Stimulated activated naive CD4-positive, alpha-beta T cell (primary cell): ENCODE data around the gene ACOT9.
A peak's percentile ranks its signal among the peaks of the same experiment; 100 is the strongest.
"Not testable (repeated sequence)": the region's sequence is repeated elsewhere in the genome, so short reads cannot be mapped to it uniquely, and the experiment has no call there.

Source experiments
- DNase-seq, 6 experiments: peaks; one replicate each; lab custom pipeline; 2025; lab: John Stamatoyannopoulos, UW

Gene ACOT9

GRCh38 chrX:23742697-23743622, at the start of gene ACOT9:
Gene ACOT9, minus strand, starts transcription at chrX:23743276. Its CDS starts 132 bp downstream, at chrX:23743144.
- DNase-seq, result peak; percentile 24 to 71 (median 50)

GRCh38 chrX:23790155-23790497, 47.0 kb upstream of the ACOT9 start:
- DNase-seq, result no peak

GRCh38 chrX:23789386-23790154, 46.5 kb upstream of the ACOT9 start:
- no peak for DNase-seq

- no peak for DNase-seq
Observed at GRCh38 chrX:23788946-23789345, 45.9 kb upstream of the ACOT9 start.

- DNase-seq, result no peak
Observed at GRCh38 chrX:23788521-23788920, 45.4 kb upstream of the ACOT9 start.

- no peak for DNase-seq
Observed at GRCh38 chrX:23787745-23788118, 44.7 kb upstream of the ACOT9 start.

- DNase-seq, result no peak
Observed at GRCh38 chrX:23786268-23786815, 43.3 kb upstream of the ACOT9 start.

GRCh38 chrX:23785580-23785979, 42.5 kb upstream of the ACOT9 start:
- DNase-seq, result no peak

GRCh38 chrX:23784470-23785331, 41.6 kb upstream of the ACOT9 start:
- DNase-seq, result no peak

- peak in 2 of 6 experiments; percentile 25 to 42 for DNase-seq
Observed at GRCh38 chrX:23783589-23784469, 40.8 kb upstream of the ACOT9 start.

GRCh38 chrX:23782863-23783588, 40.0 kb upstream of the ACOT9 start, which contains the start of gene SAT1:
Gene SAT1, plus strand, starts transcription at chrX:23783173. Its CDS starts 179 bp downstream, at chrX:23783352.
- DNase-seq, result peak; percentile 80 to 93 (median 90)

GRCh38 chrX:23782455-23782854, 39.4 kb upstream of the ACOT9 start:
- DNase-seq, result no peak

- no peak for DNase-seq
Observed at GRCh38 chrX:23779025-23779424, 35.9 kb upstream of the ACOT9 start.

- DNase-seq, result no peak
Observed at GRCh38 chrX:23776363-23776762, 33.3 kb upstream of the ACOT9 start.

- DNase-seq, result peak in 5 of 6 experiments; percentile 1 to 60 (median 53)
Observed at GRCh38 chrX:23773601-23774175, 30.6 kb upstream of the ACOT9 start.

GRCh38 chrX:23771086-23771485, 28.0 kb upstream of the ACOT9 start:
- DNase-seq, result not testable (repeated sequence)

- DNase-seq, result no peak
Observed at GRCh38 chrX:23770142-23770541, 27.1 kb upstream of the ACOT9 start.

- DNase-seq, result peak in 1 of 6 experiments; percentile 30
Observed at GRCh38 chrX:23766650-23767551, 23.8 kb upstream of the ACOT9 start.
